ENCODE results near the gene HGF. TPM values are rescaled to one million over a fixed set of nuclear protein-coding genes. Genes with fewer than 3 reads are reported as not detected.
"Not testable (repeated sequence)": the region's sequence is repeated elsewhere in the genome, so short reads cannot be mapped to it uniquely, and the experiment has no call there.

HGF gene
- polyA plus RNA-seq, 3 donors = 18.6 to 24.0 (median 18.9) TPM

DNA sequence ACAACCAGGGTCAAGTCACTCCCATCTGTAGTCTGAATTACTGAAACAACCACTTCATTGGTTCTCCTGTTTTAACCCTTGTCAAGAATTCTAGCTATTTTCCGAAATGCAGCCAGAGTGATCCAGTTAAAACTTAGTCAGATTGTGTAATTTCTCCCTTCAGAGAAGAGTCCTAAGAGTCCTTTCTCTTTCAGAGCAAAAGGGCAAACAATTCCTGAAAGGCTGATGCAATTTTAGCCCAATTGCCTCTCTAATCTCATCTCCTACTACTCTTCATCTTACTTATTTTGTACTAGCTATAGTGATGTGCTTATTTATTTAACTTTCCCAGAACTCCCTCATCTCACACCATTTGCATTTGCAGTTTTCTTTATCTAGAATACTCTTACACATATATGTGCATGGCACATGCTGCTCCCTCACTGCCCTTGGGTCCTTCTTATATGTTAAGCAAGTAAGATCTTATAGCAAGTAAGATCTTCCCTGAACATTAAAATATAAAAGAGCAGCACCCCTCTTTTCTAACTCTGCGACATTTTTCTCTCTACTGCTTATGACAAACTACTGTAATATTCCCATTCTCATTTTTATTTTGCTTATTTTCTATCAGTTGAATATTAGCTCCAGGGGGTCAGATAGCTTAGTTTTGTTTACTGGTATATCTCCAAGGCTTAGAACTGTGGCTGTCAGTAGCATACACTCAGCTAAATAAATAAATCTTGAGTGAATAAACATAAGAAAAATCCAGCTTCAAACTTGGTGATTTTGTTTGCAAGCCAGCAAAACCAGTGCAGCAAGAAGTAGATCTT, 44.6 kb downstream of the HGF start:
- intact Hi-C loops (cut with micrococcal nuclease) = no loop called here
- H3K27ac Mint-ChIP-seq = peak overlapping the region in 1 of 7 donors; percentile 41
- no peak overlapping the region for H2AFZ ChIP-seq (ENCODE audit: insufficient read depth, low read depth, low read length, poor library complexity, severe bottlenecking)
- DNase-seq = no peak
- no peaks in the 10 kb centered on the region for H3K27me3 ChIP-seq (ENCODE audit: control insufficient read depth in 2 of 2, insufficient read depth in 2 of 2, low read length in 2 of 2)
- no peaks in the 10 kb centered on the region for H3K27me3 Mint-ChIP-seq (ENCODE audit: low read depth in 3 of 3)
- no peaks in the 10 kb centered on the region for H4K20me1 ChIP-seq (ENCODE audit: insufficient read depth, low read length)
- H3K27ac ChIP-seq (ENCODE audit: low read depth in 1 of 2, low read length in 2 of 2) = peak overlapping the region in 1 of 2 donors; percentile 5
- no CpG with 5 or more reads among the region's 2 CpGs for WGBS (ENCODE audit: insufficient coverage)
- no peak overlapping the region for H3K4me2 ChIP-seq (replicated peaks; ENCODE audit: extremely low read depth, low read length, poor library complexity, severe bottlenecking)
- no peak overlapping the region for H3K4me3 ChIP-seq (replicated peaks in 1 of 3; ENCODE audit: low read depth in 2 of 3, low read length in 3 of 3)
- H3K36me3 Mint-ChIP-seq = peaks cover 50 to 60% of the 10 kb centered on the region in 2 donors
- H3K9ac ChIP-seq (ENCODE audit: insufficient read depth, low read length, poor library complexity, severe bottlenecking) = no peak overlapping the region
- H3K4me1 ChIP-seq (ENCODE audit: control insufficient read depth in 1 of 2, insufficient read depth in 2 of 2, low read length in 2 of 2) = no peaks in the 10 kb centered on the region
- no peak overlapping the region for H3K4me3 Mint-ChIP-seq
- H3K4me1 Mint-ChIP-seq = no peaks in the 10 kb centered on the region
- H3K36me3 ChIP-seq (replicated peaks in 1 of 2; ENCODE audit: control insufficient read depth in 1 of 2, insufficient read depth in 2 of 2, low read length in 2 of 2) = peaks cover 48 to 78% of the 10 kb centered on the region in 2 donors
- no peaks in the 10 kb centered on the region for H3K9me3 ChIP-seq (replicated peaks in 1 of 2; ENCODE audit: control insufficient read depth in 1 of 2, insufficient read depth in 1 of 2, low read length in 2 of 2)
- no peaks in the 10 kb centered on the region for H3K9me3 Mint-ChIP-seq
- TF ChIP-seq, protein P1, sequence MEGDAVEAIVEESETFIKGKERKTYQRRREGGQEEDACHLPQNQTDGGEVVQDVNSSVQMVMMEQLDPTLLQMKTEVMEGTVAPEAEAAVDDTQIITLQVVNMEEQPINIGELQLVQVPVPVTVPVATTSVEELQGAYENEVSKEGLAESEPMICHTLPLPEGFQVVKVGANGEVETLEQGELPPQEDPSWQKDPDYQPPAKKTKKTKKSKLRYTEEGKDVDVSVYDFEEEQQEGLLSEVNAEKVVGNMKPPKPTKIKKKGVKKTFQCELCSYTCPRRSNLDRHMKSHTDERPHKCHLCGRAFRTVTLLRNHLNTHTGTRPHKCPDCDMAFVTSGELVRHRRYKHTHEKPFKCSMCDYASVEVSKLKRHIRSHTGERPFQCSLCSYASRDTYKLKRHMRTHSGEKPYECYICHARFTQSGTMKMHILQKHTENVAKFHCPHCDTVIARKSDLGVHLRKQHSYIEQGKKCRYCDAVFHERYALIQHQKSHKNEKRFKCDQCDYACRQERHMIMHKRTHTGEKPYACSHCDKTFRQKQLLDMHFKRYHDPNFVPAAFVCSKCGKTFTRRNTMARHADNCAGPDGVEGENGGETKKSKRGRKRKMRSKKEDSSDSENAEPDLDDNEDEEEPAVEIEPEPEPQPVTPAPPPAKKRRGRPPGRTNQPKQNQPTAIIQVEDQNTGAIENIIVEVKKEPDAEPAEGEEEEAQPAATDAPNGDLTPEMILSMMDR (IDR thresholded peaks at IDR 0.05) = no peak
- no peaks in the 10 kb centered on the region for H3K79me2 ChIP-seq (ENCODE audit: insufficient read depth, low read length)

DNA sequence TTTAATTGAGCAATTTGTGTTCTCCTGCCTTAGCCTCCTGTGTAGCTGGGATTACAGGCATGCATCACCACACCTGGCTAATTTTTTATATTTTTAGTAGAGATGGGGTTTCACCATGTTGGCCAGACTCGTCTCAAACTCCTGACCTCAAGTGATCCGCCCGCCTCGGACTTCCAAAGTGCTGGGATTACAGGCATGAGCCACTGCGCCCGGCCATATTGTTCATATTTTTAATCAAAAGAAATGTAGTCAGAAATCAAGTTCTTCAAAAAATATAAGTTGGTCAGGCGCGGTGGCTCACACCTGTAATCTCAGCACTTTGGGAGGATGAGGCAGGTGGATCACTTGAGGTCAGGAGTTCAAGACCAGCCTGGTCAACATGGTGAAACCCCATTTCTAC, 47.6 kb downstream of the HGF start:
- WGBS (ENCODE audit: insufficient coverage) = 100% methylated on average over 3 of the region's 8 CpGs
- H4K20me1 ChIP-seq (ENCODE audit: insufficient read depth, low read length) = not testable (repeated sequence)

More for the DNA sequence above, 47.6 kb downstream of the HGF start:
- H3K36me3 ChIP-seq (replicated peaks in 1 of 2; ENCODE audit: control insufficient read depth in 1 of 2, insufficient read depth in 2 of 2, low read length in 2 of 2) = peaks cover 52 to 76% of the 10 kb centered on the region in 2 donors
- H3K9ac ChIP-seq (ENCODE audit: insufficient read depth, low read length, poor library complexity, severe bottlenecking); H3K27me3 ChIP-seq (ENCODE audit: control insufficient read depth in 2 of 2, insufficient read depth in 2 of 2, low read length in 2 of 2); H3K4me1 Mint-ChIP-seq; H3K27ac ChIP-seq (ENCODE audit: low read depth in 1 of 2, low read length in 2 of 2); intact Hi-C loops (cut with micrococcal nuclease); H3K9me3 ChIP-seq (replicated peaks in 1 of 2; ENCODE audit: control insufficient read depth in 1 of 2, insufficient read depth in 1 of 2, low read length in 2 of 2); DNase-seq; H3K4me1 ChIP-seq (ENCODE audit: control insufficient read depth in 1 of 2, insufficient read depth in 2 of 2, low read length in 2 of 2); H3K9me3 Mint-ChIP-seq; H3K4me3 ChIP-seq (replicated peaks in 1 of 3; ENCODE audit: low read depth in 2 of 3, low read length in 3 of 3); H3K4me2 ChIP-seq (replicated peaks; ENCODE audit: extremely low read depth, low read length, poor library complexity, severe bottlenecking); H2AFZ ChIP-seq (ENCODE audit: insufficient read depth, low read depth, low read length, poor library complexity, severe bottlenecking); H3K79me2 ChIP-seq (ENCODE audit: insufficient read depth, low read length); H3K27me3 Mint-ChIP-seq (ENCODE audit: low read depth in 3 of 3); H3K4me3 Mint-ChIP-seq: not testable (repeated sequence)
- peaks cover 42 to 59% of the 10 kb centered on the region in 2 donors for H3K36me3 Mint-ChIP-seq
- peak overlapping the region in 1 of 7 donors; percentile 8 for H3K27ac Mint-ChIP-seq
